PFSK-1 (cell line): ENCODE measurements around the gene DAPP1.

Source experiments
- FOXP2 ChIP-seq: optimal IDR thresholded peaks from 2 replicates; pipeline ENCODE3; 2011; ENCODE audit warnings: borderline replicate concordance, control low read depth, inconsistent platforms; ENCODE audit not compliant: insufficient read depth; ENCODE audit errors: extremely low read length, extremely low read depth
- POLR2AphosphoS5 ChIP-seq: IDR thresholded peaks from 2 replicates; pipeline ENCODE4 v1.6.1; 2012; ENCODE audit warnings: low read depth, mild to moderate bottlenecking, control low read depth, low read length, moderate library complexity
- SIN3A ChIP-seq: IDR thresholded peaks from 2 replicates; pipeline ENCODE4 v1.6.1; 2012; ENCODE audit warnings: mild to moderate bottlenecking, low read length, moderate library complexity, borderline replicate concordance; ENCODE audit not compliant: insufficient read depth
- TAF1 ChIP-seq: IDR thresholded peaks from 2 replicates; pipeline ENCODE4 v1.6.1; 2012; ENCODE audit warnings: low read length, control low read depth, borderline replicate concordance; ENCODE audit not compliant: insufficient read depth
- TF ChIP-seq, protein P1 (sequence below), 2 experiments: IDR thresholded peaks; 2 replicates each; pipeline versions ENCODE4 v1.6.1 to v1.8.0; 2011 to 2012; ENCODE audit warnings: low read depth in 2 of 2, low read length in 2 of 2, control low read depth in 1 of 2, inconsistent platforms in 1 of 2, mild to moderate bottlenecking in 1 of 2, moderate library complexity in 1 of 2; ENCODE audit not compliant: insufficient read depth in 1 of 2

DNA sequence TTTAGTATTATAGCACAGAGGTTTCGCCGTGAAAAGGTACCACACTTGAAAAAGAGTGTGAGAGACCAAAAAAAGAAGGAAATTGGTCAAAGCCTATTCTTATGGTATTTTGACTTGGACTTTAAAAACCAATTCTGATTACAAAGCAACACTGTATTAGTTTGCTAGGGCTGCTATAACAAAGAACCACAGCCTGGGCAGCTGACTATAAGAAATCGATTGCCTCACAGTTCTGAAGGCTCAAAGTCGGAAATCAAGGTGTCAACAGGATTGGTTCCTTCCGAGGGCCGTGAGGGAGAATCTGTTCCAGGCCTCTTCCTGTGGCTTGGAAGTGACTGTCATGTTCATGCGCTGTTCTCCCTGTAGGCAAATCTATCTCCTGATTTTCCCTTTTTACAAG is 17.9 kb downstream of the DAPP1 start:
- TF ChIP-seq POLR2AphosphoS5 (no peak), TAF1 (no peak), FOXP2 (no peak), SIN3A (no peak)
- TF ChIP-seq, protein P1, sequence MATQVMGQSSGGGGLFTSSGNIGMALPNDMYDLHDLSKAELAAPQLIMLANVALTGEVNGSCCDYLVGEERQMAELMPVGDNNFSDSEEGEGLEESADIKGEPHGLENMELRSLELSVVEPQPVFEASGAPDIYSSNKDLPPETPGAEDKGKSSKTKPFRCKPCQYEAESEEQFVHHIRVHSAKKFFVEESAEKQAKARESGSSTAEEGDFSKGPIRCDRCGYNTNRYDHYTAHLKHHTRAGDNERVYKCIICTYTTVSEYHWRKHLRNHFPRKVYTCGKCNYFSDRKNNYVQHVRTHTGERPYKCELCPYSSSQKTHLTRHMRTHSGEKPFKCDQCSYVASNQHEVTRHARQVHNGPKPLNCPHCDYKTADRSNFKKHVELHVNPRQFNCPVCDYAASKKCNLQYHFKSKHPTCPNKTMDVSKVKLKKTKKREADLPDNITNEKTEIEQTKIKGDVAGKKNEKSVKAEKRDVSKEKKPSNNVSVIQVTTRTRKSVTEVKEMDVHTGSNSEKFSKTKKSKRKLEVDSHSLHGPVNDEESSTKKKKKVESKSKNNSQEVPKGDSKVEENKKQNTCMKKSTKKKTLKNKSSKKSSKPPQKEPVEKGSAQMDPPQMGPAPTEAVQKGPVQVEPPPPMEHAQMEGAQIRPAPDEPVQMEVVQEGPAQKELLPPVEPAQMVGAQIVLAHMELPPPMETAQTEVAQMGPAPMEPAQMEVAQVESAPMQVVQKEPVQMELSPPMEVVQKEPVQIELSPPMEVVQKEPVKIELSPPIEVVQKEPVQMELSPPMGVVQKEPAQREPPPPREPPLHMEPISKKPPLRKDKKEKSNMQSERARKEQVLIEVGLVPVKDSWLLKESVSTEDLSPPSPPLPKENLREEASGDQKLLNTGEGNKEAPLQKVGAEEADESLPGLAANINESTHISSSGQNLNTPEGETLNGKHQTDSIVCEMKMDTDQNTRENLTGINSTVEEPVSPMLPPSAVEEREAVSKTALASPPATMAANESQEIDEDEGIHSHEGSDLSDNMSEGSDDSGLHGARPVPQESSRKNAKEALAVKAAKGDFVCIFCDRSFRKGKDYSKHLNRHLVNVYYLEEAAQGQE (IDR thresholded peaks at IDR 0.05; ENCODE audit: insufficient read depth in 1 of 2, low read depth in 2 of 2, low read length in 2 of 2) = no peak
